Measurements from ENCODE around the gene TRPV6. TPM values are rescaled to one million over a fixed set of nuclear protein-coding genes. Genes with fewer than 3 reads are reported as not detected.

Gene TRPV6
- total RNA-seq, 1 experiment from 2014 or later, result 1.7 TPM

GRCh38 chr7:142886866-142887265, 1.3 kb upstream of the TRPV6 start:
- TF ChIP-seq RAD21 (IDR thresholded peaks at IDR 0.05; ENCODE audit: low read depth), result no peak
- no peak for TF ChIP-seq SIN3A (IDR thresholded peaks at IDR 0.05; ENCODE audit: low read depth)
- no peak for TF ChIP-seq POLR2AphosphoS5 (IDR thresholded peaks at IDR 0.05; ENCODE audit: low read depth, low read length)
- TF ChIP-seq CTCF (IDR thresholded peaks at IDR 0.05 in 2 of 3, conservative IDR thresholded peaks at IDR 0.05 in 1 of 3; ENCODE audit: borderline replicate concordance in 1 of 3, insufficient read depth in 1 of 3, low read depth in 2 of 3, low read length in 2 of 3), result no peak
- TF ChIP-seq EZH2 (IDR thresholded peaks at IDR 0.05), result no peak
- no peak for TF ChIP-seq SP1 (IDR thresholded peaks at IDR 0.05; ENCODE audit: low read depth)
- TF ChIP-seq ELF1 (IDR thresholded peaks at IDR 0.05; ENCODE audit: borderline replicate concordance, low read depth), result no peak
- TF ChIP-seq ZBTB33 (IDR thresholded peaks at IDR 0.05; ENCODE audit: extremely low read depth, insufficient replicate concordance, low read length), result no peak
- no peak for TF ChIP-seq REST (IDR thresholded peaks at IDR 0.05; ENCODE audit: low read depth)
- TF ChIP-seq TCF7L2 (IDR thresholded peaks at IDR 0.05; ENCODE audit: borderline replicate concordance, extremely low read depth, insufficient read depth, insufficient read length), result no peak
- no peak for TF ChIP-seq CBX3 (IDR thresholded peaks at IDR 0.05; ENCODE audit: low read depth)
- BruUV-seq (replicated peaks), result no TSS peak
- Histone ChIP-seq H2AFZ (ENCODE audit: low read depth, low read length, poor library complexity, severe bottlenecking) (no peak overlapping the region), H3K4me3 (replicated peaks in 1 of 2; ENCODE audit: low read depth in 1 of 2, low read length in 2 of 2) (no peak overlapping the region), H3K4me1 (ENCODE audit: control insufficient read depth in 1 of 2, insufficient read depth in 2 of 2, low read length in 2 of 2) (peaks cover 4 to 10% of the 10 kb centered on the region in 2 experiments; a peak in 3 of 4 replicates), H3K4me2 (ENCODE audit: low read length) (no peak overlapping the region), H3K9ac (ENCODE audit: low read length) (no peak overlapping the region), H3K27ac (ENCODE audit: low read depth, low read length) (no peak overlapping the region), H3K79me2 (ENCODE audit: insufficient read depth, low read length) (no peaks in the 10 kb centered on the region), H3K9me3 (ENCODE audit: control insufficient read depth in 1 of 2, insufficient read depth in 1 of 2, low read depth in 1 of 2, low read length in 2 of 2) (no peaks in the 10 kb centered on the region), H3K27me3 (ENCODE audit: insufficient read depth, low read length) (0 out of 2 replicates have a peak, but pooled peaks cover under 1% of the 10 kb centered on the region), H3K36me3 (ENCODE audit: control insufficient read depth in 1 of 2, insufficient read depth in 2 of 2, low read length in 2 of 2) (no peaks in the 10 kb centered on the region), H3K9me2 (ENCODE audit: insufficient read depth) (no peaks in the 10 kb centered on the region), H4K20me1 (ENCODE audit: insufficient read depth) (no peaks in the 10 kb centered on the region)
- ChIA-PET RAD21 (ENCODE audit: low non-redundant PET in 1 of 2, low total read pairs in 2 of 2, uncharacterized antibody in 2 of 2, unreplicated experiment in 2 of 2) (no interaction called here), POLR2A (no interaction called here), CTCF (interaction anchor here (0.6 to 1.4 kb wide), 4 partner anchors 14 to 353 kb away, joined by 3 to 4 read pairs (median 4); no protein-coding TSS in a partner anchor)
- ATAC-seq (no peak), DNase-seq (ENCODE audit: low read depth, low spot score) (no peak)
- intact Hi-C loops (cut with micrococcal nuclease), result no loop called here
